Measurements from ENCODE around the gene DYRK2. TPM values are rescaled to one million over a fixed set of nuclear protein-coding genes. Genes with fewer than 3 reads are reported as not detected.

The DYRK2 gene
- total and polyA plus RNA-seq, 2 experiments from 2014 or later: 7.1 to 34.1 TPM

GRCh38 chr12:67662910-67663538 lies 14.5 kb downstream of the DYRK2 start:
- H3K79me2 ChIP-seq (replicated peaks; ENCODE audit: insufficient read depth): peaks cover 55% of the 10 kb centered on the region
- no peaks in the 10 kb centered on the region for H3F3A ChIP-seq (replicated peaks; ENCODE audit: low read depth)
- H4K20me1 ChIP-seq (replicated peaks; ENCODE audit: insufficient read depth): peaks cover 18% of the 10 kb centered on the region; the same call in 1 of the 2 replicates
- H3K9me2 ChIP-seq (ENCODE audit: insufficient read depth): no peaks in the 10 kb centered on the region
- Mint-ChIP-seq H3K4me1 (peaks cover 26% of the 10 kb centered on the region; the same call in 2 of the 3 replicates), H3K27ac (no peak overlapping the region), H3K4me3 (no peak overlapping the region), H3K9me3 (no peaks in the 10 kb centered on the region; the same call in 2 of the 3 replicates), H3K36me3 (ENCODE audit: low read depth) (peaks cover 22% of the 10 kb centered on the region), H3K27me3 (ENCODE audit: insufficient read depth, low read depth, poor library complexity) (peaks cover 2% of the 10 kb centered on the region)
- H3K36me3 ChIP-seq (ENCODE audit: insufficient read depth): peaks cover 4% of the 10 kb centered on the region; the same call in 1 of the 2 replicates
- H3K4me3 ChIP-seq: no peak overlapping the region
- H2AFZ ChIP-seq: no peak overlapping the region
- H3K4me2 ChIP-seq: no peak overlapping the region
- TF ChIP-seq ETS1 (IDR thresholded peaks at IDR 0.05) (no peak), NANOG (IDR thresholded peaks at IDR 0.05; ENCODE audit: borderline replicate concordance) (no peak)
- H3K27ac ChIP-seq (ENCODE audit: low read depth): no peak overlapping the region
- DNase-seq (ENCODE audit: low spot score) (no peak), ATAC-seq (no peak)
- no peaks in the 10 kb centered on the region for H3K27me3 ChIP-seq (ENCODE audit: insufficient read depth)
- H3K4me1 ChIP-seq (ENCODE audit: insufficient read depth): peaks cover 5% of the 10 kb centered on the region; the same call in 1 of the 2 replicates

GRCh38 chr12:67664171-67664570 lies 15.6 kb downstream of the DYRK2 start:
- DNase-seq (ENCODE audit: low spot score): no peak
- Mint-ChIP-seq H3K27me3 (ENCODE audit: insufficient read depth, low read depth, poor library complexity) (peaks cover 2% of the 10 kb centered on the region), H3K36me3 (ENCODE audit: low read depth) (peaks cover 10% of the 10 kb centered on the region), H3K9me3 (no peaks in the 10 kb centered on the region; the same call in 2 of the 3 replicates), H3K4me3 (no peak overlapping the region), H3K4me1 (peaks cover 26% of the 10 kb centered on the region; the same call in 2 of the 3 replicates), H3K27ac (no peak overlapping the region)
- Histone ChIP-seq H3K79me2 (replicated peaks; ENCODE audit: insufficient read depth) (peaks cover 43% of the 10 kb centered on the region), H3F3A (replicated peaks; ENCODE audit: low read depth) (no peaks in the 10 kb centered on the region), H3K9me2 (ENCODE audit: insufficient read depth) (no peaks in the 10 kb centered on the region), H3K4me2 (no peak overlapping the region), H2AFZ (no peak overlapping the region), H3K27ac (ENCODE audit: low read depth) (no peak overlapping the region), H4K20me1 (replicated peaks; ENCODE audit: insufficient read depth) (peaks cover 16% of the 10 kb centered on the region; the same call in 1 of the 2 replicates), H3K4me3 (no peak overlapping the region), H3K36me3 (ENCODE audit: insufficient read depth) (no peaks in the 10 kb centered on the region), H3K27me3 (ENCODE audit: insufficient read depth) (no peaks in the 10 kb centered on the region), H3K4me1 (ENCODE audit: insufficient read depth) (peaks cover 5% of the 10 kb centered on the region; the same call in 1 of the 2 replicates)
- TF ChIP-seq REST (IDR thresholded peaks at IDR 0.05; ENCODE audit: unreplicated experiment): no peak
- TF ChIP-seq ZNF462 (CRISPR knock-in tag; IDR thresholded peaks at IDR 0.05): no peak
- ATAC-seq: no peak

Data from GM23338 (cell line).